GM12878 (cell line): ENCODE measurements around the gene MACROD2. TPM values are rescaled to one million over a fixed set of nuclear protein-coding genes. Genes with fewer than 3 reads are reported as not detected.

ENCODE experiments used
- ATAC-seq: fragments of 200-7000 bp; cut with Tn5 transposase; 3 replicates; pipeline ENCODE4 v1.9.1; 2020; ENCODE audit warnings: mild to moderate bottlenecking, moderate library complexity
- BruUV-seq: library from RNA; stranded (reverse); fragments of 400-500 nt; replicated peaks from 2 replicates; lab custom pipeline; 2021; lab: Mats Ljungman, UMichigan
- CTCF ChIA-PET: fragments of 300-600 bp; sonication (Branson Sonifier 250); formaldehyde crosslinking; extraction: SDS; loops from one replicate; lab custom pipeline; 2021; ENCODE audit warnings: inconsistent platforms; lab: Yijun Ruan, JAX
- POLR2A ChIA-PET: fragments of 350-600 bp; formaldehyde crosslinking; extraction: SDS; loops from one replicate; lab custom pipeline; 2021; ENCODE audit warnings: inconsistent platforms; lab: Charles Lee
- RAD21 ChIA-PET: fragments of 300-600 bp; sonication (Branson Sonifier 250); formaldehyde crosslinking; loops from one replicate; lab custom pipeline; 2023; ENCODE audit warnings: antibody characterized with exemption; ENCODE audit not compliant: unreplicated experiment; lab: Charles Lee
- SMC1A ChIA-PET: fragments of 300-600 bp; sonication (Branson Sonifier 250); formaldehyde crosslinking; loops from one replicate; lab custom pipeline; 2023; ENCODE audit not compliant: unreplicated experiment, uncharacterized antibody; lab: Charles Lee
- DNase-seq: peaks from one replicate; pipeline ENCODE4 v3.0.0-alpha.2; 2011; ENCODE audit warnings: low read depth, low spot score
- FAIRE-seq: peaks from 3 replicates; lab custom pipeline; 2011; peaks lifted over from hg19 to GRCh38; lab: Jason Lieb, UNC
- H2AFZ ChIP-seq: 2 replicates; pipeline ENCODE4 v1.6.0; 2011; ENCODE audit warnings: low read depth, low read length, control low read depth; ENCODE audit not compliant: control insufficient read depth
- H3K27ac ChIP-seq: 2 replicates; pipeline ENCODE4 v1.5.1; 2011; ENCODE audit warnings: control low read depth; ENCODE audit not compliant: control insufficient read depth, insufficient read depth
- H3K27me3 ChIP-seq, 2 experiments: replicated peaks in 1 of 2; 2 replicates each; pipeline versions ENCODE4 v1.6.0 to v1.6.1; 2011; ENCODE audit warnings: low read length in 1 of 2; ENCODE audit not compliant: control insufficient read depth in 2 of 2, insufficient read depth in 2 of 2
- H3K36me3 ChIP-seq, 2 experiments: 2 replicates each; pipeline ENCODE4 v1.5.1; 2011; ENCODE audit warnings: low read length in 1 of 2; ENCODE audit not compliant: control insufficient read depth in 2 of 2, insufficient read depth in 2 of 2
- H3K4me1 ChIP-seq: 2 replicates; pipeline ENCODE4 v1.6.1; 2011; ENCODE audit warnings: mild to moderate bottlenecking, low read length, moderate library complexity, mixed read lengths; ENCODE audit not compliant: control insufficient read depth, insufficient read depth
- H3K4me2 ChIP-seq: 2 replicates; pipeline ENCODE4 v1.6.0; 2011; ENCODE audit warnings: control low read depth; ENCODE audit not compliant: control insufficient read depth, insufficient read depth
- H3K4me3 ChIP-seq: fragments of 200-600 bp; sonication (generic); 2 replicates; pipeline ENCODE4 v1.5.1; 2016
- H3K79me2 ChIP-seq: 2 replicates; pipeline ENCODE4 v1.6.0; 2011; ENCODE audit warnings: low read length; ENCODE audit not compliant: control insufficient read depth, insufficient read depth
- H3K9ac ChIP-seq: 2 replicates; pipeline ENCODE4 v1.8.0; 2011; ENCODE audit warnings: low read length, control low read depth, mixed read lengths; ENCODE audit not compliant: control insufficient read depth, insufficient read depth
- H3K9me3 ChIP-seq: replicated peaks from 3 replicates; pipeline ENCODE4 v1.5.1; 2011; ENCODE audit warnings: mild to moderate bottlenecking, low read length; ENCODE audit not compliant: control insufficient read depth, insufficient read depth
- H4K20me1 ChIP-seq: 2 replicates; pipeline ENCODE4 v1.6.0; 2011; ENCODE audit not compliant: control insufficient read depth, insufficient read depth
- CBX5 ChIP-seq: sonication (generic); IDR thresholded peaks from 2 replicates; pipeline ENCODE4 v1.6.1; 2016; ENCODE audit warnings: low read depth, moderate library complexity, mild to moderate bottlenecking, inconsistent platforms
- EED ChIP-seq: sonication (generic); IDR thresholded peaks from 2 replicates; pipeline ENCODE4 v1.6.1; 2016; ENCODE audit warnings: antibody characterized with exemption, low read depth
- ESRRA ChIP-seq: IDR thresholded peaks from 2 replicates; pipeline ENCODE4 v1.6.1; 2012; ENCODE audit warnings: mild to moderate bottlenecking, low read length, improper control_type of control experiment
- FOXK2 ChIP-seq: fragments of 450-650 bp; IDR thresholded peaks from 2 replicates; pipeline ENCODE4 v1.6.1; 2017; ENCODE audit warnings: mild to moderate bottlenecking, moderate library complexity
- HDAC2 ChIP-seq: fragments of 200-600 bp; sonication (generic); IDR thresholded peaks from 2 replicates; pipeline ENCODE4 v1.6.1; 2017
- HDAC6 ChIP-seq: fragments of 200-600 bp; sonication (generic); IDR thresholded peaks from one replicate; pipeline ENCODE4 v1.8.0; 2017; ENCODE audit warnings: antibody characterized with exemption; ENCODE audit not compliant: unreplicated experiment
- JUND ChIP-seq: IDR thresholded peaks from 2 replicates; pipeline ENCODE4 v1.6.1; 2012; ENCODE audit warnings: low read depth, mild to moderate bottlenecking, low read length, improper control_type of control experiment, moderate library complexity
- PML ChIP-seq: IDR thresholded peaks from 2 replicates; pipeline ENCODE4 v1.6.1; 2012; ENCODE audit warnings: low read length, inconsistent platforms
- RELB ChIP-seq: fragments of 450-650 bp; IDR thresholded peaks from 2 replicates; pipeline ENCODE4 v1.6.1; 2017; ENCODE audit warnings: low read depth, mild to moderate bottlenecking, moderate library complexity
- SMC3 ChIP-seq: IDR thresholded peaks from 2 replicates; pipeline ENCODE4 v1.6.1; 2011; ENCODE audit warnings: low read length, improper control_type of control experiment, borderline replicate concordance
- WGBS: methylation state at CpG from one replicate; pipeline ENCODE4 v1.1.6; 2016; ENCODE audit warnings: low lambda C conversion rate; ENCODE audit not compliant: insufficient replicate concordance, insufficient coverage; ENCODE audit errors: missing lambda C conversion rate; 5-methylcytosine and 5-hydroxymethylcytosine counted together
- in situ Hi-C: fragments of 300-500 bp; cut with MboI; formaldehyde crosslinking; loops from 9 replicates; pipeline ENCODE4 v1.14.3; 2018; ENCODE audit warnings: mixed read lengths
- intact Hi-C: fragments of 100-400 bp; cut with micrococcal nuclease; formaldehyde crosslinking; loops from one replicate; pipeline ENCODE4 v1.14.2; 2022; ENCODE audit not compliant: unreplicated experiment
- polyA plus RNA-seq, 11 experiments: library from polyadenylated mRNA; depleted of rRNA in 4 of 11; unstranded in 6 of 11; stranded (reverse) in 5 of 11; fragments of >200 nt; fragmentation: Nextera tagmentation in 4 of 11; fragmentation: Illumina TruSeq in 1 of 11; extraction: Ambion mirVana in 4 of 11; extraction: Trizol in 1 of 11; gene quantifications; 1 replicate in 1 of 11; 2 replicates in 10 of 11; pipeline versions ENCODE4 v1.2.1 to v1.2.3, GENCODE V29; 2011 to 2016; ENCODE audit warnings: inconsistent platforms in 2 of 11, missing spikeins in 2 of 11, low read depth in 1 of 11
- total RNA-seq, 4 experiments: library from RNA; depleted of rRNA in 3 of 4; stranded (reverse); fragments of >200 nt in 3 of 4; fragmentation: Illumina TruSeq in 1 of 4; extraction: Trizol in 1 of 4; gene quantifications; 2 replicates each; pipeline versions ENCODE4 v1.2.1 to v1.2.3, GENCODE V29; 2013 to 2021
- TF ChIP-seq, protein P1 (sequence below): fragments of 450-650 bp; IDR thresholded peaks from 2 replicates; pipeline ENCODE4 v1.6.1; 2016; ENCODE audit warnings: mild to moderate bottlenecking
- TF ChIP-seq, protein P2 (sequence below): fragments of 450-650 bp; formaldehyde crosslinking; IDR thresholded peaks from 2 replicates; pipeline ENCODE4 v1.4.0; 2022; ENCODE audit warnings: mild to moderate bottlenecking, moderate library complexity

The MACROD2 gene
- total and polyA plus RNA-seq, 10 of the 15 experiments (the other 5 are each of a cell fraction or from before 2014, with no cell fraction given): 1.1 to 21.5 (median 2.2) TPM

- no peak for TF ChIP-seq CBX5
- no peak for TF ChIP-seq FOXK2
- no peak for TF ChIP-seq HDAC6
- TF ChIP-seq, protein P1, sequence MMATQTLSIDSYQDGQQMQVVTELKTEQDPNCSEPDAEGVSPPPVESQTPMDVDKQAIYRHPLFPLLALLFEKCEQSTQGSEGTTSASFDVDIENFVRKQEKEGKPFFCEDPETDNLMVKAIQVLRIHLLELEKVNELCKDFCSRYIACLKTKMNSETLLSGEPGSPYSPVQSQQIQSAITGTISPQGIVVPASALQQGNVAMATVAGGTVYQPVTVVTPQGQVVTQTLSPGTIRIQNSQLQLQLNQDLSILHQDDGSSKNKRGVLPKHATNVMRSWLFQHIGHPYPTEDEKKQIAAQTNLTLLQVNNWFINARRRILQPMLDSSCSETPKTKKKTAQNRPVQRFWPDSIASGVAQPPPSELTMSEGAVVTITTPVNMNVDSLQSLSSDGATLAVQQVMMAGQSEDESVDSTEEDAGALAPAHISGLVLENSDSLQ: no peak
- no peak for TF ChIP-seq PML
- no peak for ATAC-seq
- WGBS: 24% methylated on average over 4 of the region's 4 CpGs
- BruUV-seq: no TSS peak
- H3K4me1 ChIP-seq: no peaks in the 10 kb centered on the region
- ChIA-PET CTCF (no interaction called here), POLR2A (no interaction called here), SMC1A (no interaction called here), RAD21 (no interaction called here)
- no peaks in the 10 kb centered on the region for H4K20me1 ChIP-seq
- no peak overlapping the region for H3K27ac ChIP-seq
- intact Hi-C loops (no loop called here), in situ Hi-C loops (no loop called here)
- DNase-seq: no peak
- FAIRE-seq: no peak
- no peak overlapping the region for H3K9ac ChIP-seq
- H3K9me3 ChIP-seq: no peaks in the 10 kb centered on the region
- H3K36me3 ChIP-seq: no peaks in the 10 kb centered on the region
- H3K79me2 ChIP-seq: no peaks in the 10 kb centered on the region
- H2AFZ ChIP-seq: no peak overlapping the region
- no peak overlapping the region for H3K4me3 ChIP-seq
- H3K27me3 ChIP-seq: no peaks in the 10 kb centered on the region
- H3K4me2 ChIP-seq: no peak overlapping the region
These were observed 286.8 kb downstream of the MACROD2 start for GRCh38 chr20:14282140-14282539.

GRCh38 chr20:14284443-14284842 is 289.1 kb downstream of the MACROD2 start:
- DNase-seq: no peak
- no peak for FAIRE-seq
- H3K9ac ChIP-seq: no peak overlapping the region
- H3K9me3 ChIP-seq: no peaks in the 10 kb centered on the region
- H3K27me3 ChIP-seq: no peaks in the 10 kb centered on the region
- H3K4me3 ChIP-seq: no peak overlapping the region
- no peaks in the 10 kb centered on the region for H4K20me1 ChIP-seq
- in situ Hi-C loops (no loop called here), intact Hi-C loops (no loop called here)
- TF ChIP-seq SMC3 (no peak), RELB (no peak), ESRRA (no peak), FOXK2 (no peak), HDAC2 (no peak), EED (no peak), JUND (no peak)
- TF ChIP-seq, protein P2, sequence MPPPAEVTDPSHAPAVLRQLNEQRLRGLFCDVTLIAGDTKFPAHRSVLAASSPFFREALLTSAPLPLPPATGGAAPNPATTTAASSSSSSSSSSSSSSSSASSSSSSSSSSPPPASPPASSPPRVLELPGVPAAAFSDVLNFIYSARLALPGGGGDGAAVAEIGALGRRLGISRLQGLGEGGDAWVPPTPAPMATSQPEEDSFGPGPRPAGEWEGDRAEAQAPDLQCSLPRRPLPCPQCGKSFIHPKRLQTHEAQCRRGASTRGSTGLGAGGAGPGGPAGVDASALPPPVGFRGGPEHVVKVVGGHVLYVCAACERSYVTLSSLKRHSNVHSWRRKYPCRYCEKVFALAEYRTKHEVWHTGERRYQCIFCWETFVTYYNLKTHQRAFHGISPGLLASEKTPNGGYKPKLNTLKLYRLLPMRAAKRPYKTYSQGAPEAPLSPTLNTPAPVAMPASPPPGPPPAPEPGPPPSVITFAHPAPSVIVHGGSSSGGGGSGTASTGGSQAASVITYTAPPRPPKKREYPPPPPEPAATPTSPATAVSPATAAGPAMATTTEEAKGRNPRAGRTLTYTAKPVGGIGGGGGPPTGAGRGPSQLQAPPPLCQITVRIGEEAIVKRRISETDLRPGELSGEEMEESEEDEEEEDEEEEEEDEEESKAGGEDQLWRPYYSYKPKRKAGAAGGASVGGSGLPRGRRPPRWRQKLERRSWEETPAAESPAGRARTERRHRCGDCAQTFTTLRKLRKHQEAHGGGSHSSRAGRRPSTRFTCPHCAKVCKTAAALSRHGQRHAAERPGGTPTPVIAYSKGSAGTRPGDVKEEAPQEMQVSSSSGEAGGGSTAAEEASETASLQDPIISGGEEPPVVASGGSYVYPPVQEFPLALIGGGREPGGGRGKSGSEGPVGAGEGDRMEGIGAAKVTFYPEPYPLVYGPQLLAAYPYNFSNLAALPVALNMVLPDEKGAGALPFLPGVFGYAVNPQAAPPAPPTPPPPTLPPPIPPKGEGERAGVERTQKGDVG (CRISPR knock-in tag): no peak
- ATAC-seq: no peak
- H2AFZ ChIP-seq: no peak overlapping the region
- no peaks in the 10 kb centered on the region for H3K79me2 ChIP-seq
- POLR2A ChIA-PET: no interaction called here
- 0% methylated on average over 1 of the region's 1 CpG for WGBS
- no TSS peak for BruUV-seq
- no peak overlapping the region for H3K4me2 ChIP-seq
- H3K27ac ChIP-seq: no peak overlapping the region
- SMC1A ChIA-PET: no interaction called here
- RAD21 ChIA-PET: no interaction called here
- H3K4me1 ChIP-seq: no peaks in the 10 kb centered on the region
- no peaks in the 10 kb centered on the region for H3K36me3 ChIP-seq
- CTCF ChIA-PET: no interaction called here
